Mucosa of rectum (tissue), 2 donors: ENCODE measurements around the gene NISCH.

Source experiments
- H3K27ac ChIP-seq, 2 donors: one replicate each; pipeline ENCODE4 v1.7.0; 2013; ENCODE audit warnings: inconsistent platforms in 2 of 2, low read depth in 2 of 2, low read length in 2 of 2
- H3K27me3 ChIP-seq, 2 donors: one replicate each; pipeline ENCODE4 v1.7.0; 2013; ENCODE audit warnings: low read length in 2 of 2; ENCODE audit not compliant: control insufficient read depth in 2 of 2, insufficient read depth in 2 of 2
- H3K36me3 ChIP-seq, 2 donors: one replicate each; pipeline ENCODE4 v1.7.0; 2013; ENCODE audit warnings: low read length in 2 of 2; ENCODE audit not compliant: control insufficient read depth in 2 of 2, insufficient read depth in 2 of 2
- H3K4me1 ChIP-seq, 2 donors: one replicate each; pipeline ENCODE4 v1.7.0; 2013; ENCODE audit warnings: low read length in 2 of 2, mild to moderate bottlenecking in 1 of 2; ENCODE audit not compliant: control insufficient read depth in 2 of 2, insufficient read depth in 2 of 2
- H3K4me3 ChIP-seq, 2 donors: one replicate each; pipeline ENCODE4 v1.7.0; 2013; ENCODE audit warnings: low read length in 2 of 2
- H3K9ac ChIP-seq, 2 donors: one replicate each; pipeline ENCODE4 v1.7.0; 2013; ENCODE audit warnings: low read length in 2 of 2, low read depth in 1 of 2, mild to moderate bottlenecking in 1 of 2
- H3K9me3 ChIP-seq, 2 donors: one replicate each; pipeline ENCODE4 v1.7.0; 2013; ENCODE audit warnings: low read length in 2 of 2; ENCODE audit not compliant: control insufficient read depth in 2 of 2
- donor health status: healthy.
- donor health status: Normal muscosa, but diverticular disease.

The NISCH gene

GRCh38 chr3:52447512-52448355 lies 7.7 kb upstream of the NISCH start:
- Histone ChIP-seq H3K27me3 (no peaks in the 10 kb centered on the region), H3K4me1 (peaks cover 2 to 4% of the 10 kb centered on the region in 2 donors), H3K27ac (no peak overlapping the region), H3K9ac (no peak overlapping the region), H3K36me3 (no peaks in the 10 kb centered on the region), H3K4me3 (no peak overlapping the region), H3K9me3 (no peaks in the 10 kb centered on the region)

GRCh38 chr3:52450489-52451236 lies 4.7 kb upstream of the NISCH start:
- H3K9me3 ChIP-seq: no peaks in the 10 kb centered on the region
- H3K4me1 ChIP-seq: peaks cover 8 to 11% of the 10 kb centered on the region in 2 donors
- no peak overlapping the region for H3K9ac ChIP-seq
- H3K36me3 ChIP-seq: no peaks in the 10 kb centered on the region
- no peak overlapping the region for H3K4me3 ChIP-seq
- no peak overlapping the region for H3K27ac ChIP-seq
- H3K27me3 ChIP-seq: no peaks in the 10 kb centered on the region

GRCh38 chr3:52451237-52452083 lies 3.9 kb upstream of the NISCH start:
- Histone ChIP-seq H3K27me3 (no peaks in the 10 kb centered on the region), H3K27ac (no peak overlapping the region), H3K9me3 (no peaks in the 10 kb centered on the region), H3K9ac (no peak overlapping the region), H3K4me1 (peaks cover 13 to 14% of the 10 kb centered on the region in 2 donors), H3K4me3 (no peak overlapping the region), H3K36me3 (no peaks in the 10 kb centered on the region)

GRCh38 chr3:52452126-52452525 lies 3.3 kb upstream of the NISCH start:
- H3K4me1 ChIP-seq: peaks cover 18 to 19% of the 10 kb centered on the region in 2 donors
- no peaks in the 10 kb centered on the region for H3K27me3 ChIP-seq
- no peaks in the 10 kb centered on the region for H3K36me3 ChIP-seq
- H3K9ac ChIP-seq: no peak overlapping the region
- no peak overlapping the region for H3K27ac ChIP-seq
- no peaks in the 10 kb centered on the region for H3K9me3 ChIP-seq
- H3K4me3 ChIP-seq: no peak overlapping the region

- Histone ChIP-seq H3K4me1 (peaks cover 18 to 19% of the 10 kb centered on the region in 2 donors), H3K9me3 (no peaks in the 10 kb centered on the region), H3K4me3 (no peak overlapping the region), H3K27me3 (no peaks in the 10 kb centered on the region), H3K9ac (no peak overlapping the region), H3K36me3 (peaks cover 0 to 3% of the 10 kb centered on the region in 2 donors), H3K27ac (no peak overlapping the region)
Observed at GRCh38 chr3:52452570-52453221, 2.7 kb upstream of the NISCH start.

- H3K9me3 ChIP-seq: no peaks in the 10 kb centered on the region
- H3K27me3 ChIP-seq: no peaks in the 10 kb centered on the region
- H3K9ac ChIP-seq: peak within 1 kb of the TSS; percentile 91 to 93
- H3K4me1 ChIP-seq: peaks cover 19 to 20% of the 10 kb centered on the region in 2 donors
- peak within 1 kb of the TSS; percentile 79 to 84 for H3K27ac ChIP-seq
- peak within 1 kb of the TSS; percentile 91 to 93 for H3K4me3 ChIP-seq
- H3K36me3 ChIP-seq: peaks cover 0 to 9% of the 10 kb centered on the region in 2 donors
Observed at GRCh38 chr3:52453496-52454249, 1.7 kb upstream of the NISCH start, which contains the start of gene TNNC1. TSS of gene TNNC1 (minus strand) at chr3:52454041. CDS start at chr3:52454015, 26 bp downstream.

- peaks cover 5 to 16% of the 10 kb centered on the region in 2 donors for H3K36me3 ChIP-seq
- H3K27me3 ChIP-seq: no peaks in the 10 kb centered on the region
- peaks cover 19 to 20% of the 10 kb centered on the region in 2 donors for H3K4me1 ChIP-seq
- peak overlapping the region in 1 of 2 donors; percentile 79 for H3K27ac ChIP-seq
- H3K9me3 ChIP-seq: no peaks in the 10 kb centered on the region
- peak overlapping the region; percentile 91 to 93 for H3K9ac ChIP-seq
- H3K4me3 ChIP-seq: peak overlapping the region; percentile 91 to 93
Observed at GRCh38 chr3:52454250-52454937, 1.0 kb upstream of the NISCH start.

- peak overlapping the region; percentile 91 to 93 for H3K4me3 ChIP-seq
- H3K27me3 ChIP-seq: no peaks in the 10 kb centered on the region
- peaks cover 5 to 16% of the 10 kb centered on the region in 2 donors for H3K36me3 ChIP-seq
- H3K27ac ChIP-seq: peak overlapping the region; percentile 79 to 84
- H3K9ac ChIP-seq: peak overlapping the region; percentile 91 to 93
- peaks cover 19 to 20% of the 10 kb centered on the region in 2 donors for H3K4me1 ChIP-seq
- no peaks in the 10 kb centered on the region for H3K9me3 ChIP-seq
Observed at GRCh38 chr3:52454938-52455282, 494 bp upstream of the NISCH start.
